IMR-90 (cell line): Measurements from ENCODE around the gene EEF1AKMT2.

ENCODE experiments used
- CTCF ChIP-seq: conservative IDR thresholded peaks from 2 replicates; pipeline ENCODE4 v1.5.1; 2012; ENCODE audit warnings: mild to moderate bottlenecking, low read depth, low read length, improper control_type of control experiment
- ELK1 ChIP-seq: fragments of 150-350 bp; IDR thresholded peaks from 2 replicates; pipeline ENCODE4 v1.6.1; 2016; ENCODE audit warnings: low read depth, mild to moderate bottlenecking, low read length, moderate library complexity, borderline replicate concordance
- FOS ChIP-seq: fragments of 150-350 bp; IDR thresholded peaks from 2 replicates; pipeline ENCODE4 v1.6.1; 2016; ENCODE audit warnings: low read depth, low read length
- MAZ ChIP-seq: IDR thresholded peaks from 2 replicates; pipeline ENCODE4 v1.6.1; 2012; ENCODE audit warnings: low read depth, mild to moderate bottlenecking, low read length, improper control_type of control experiment, moderate library complexity, borderline replicate concordance
- MXI1 ChIP-seq: IDR thresholded peaks from 2 replicates; pipeline ENCODE4 v1.6.1; 2012; ENCODE audit warnings: low read depth, mild to moderate bottlenecking, low read length, moderate library complexity, borderline replicate concordance
- POLR2A ChIP-seq: IDR thresholded peaks from 2 replicates; pipeline ENCODE4 v1.6.1; 2012; ENCODE audit warnings: mild to moderate bottlenecking, low read depth, low read length
- RAD21 ChIP-seq: IDR thresholded peaks from 2 replicates; pipeline ENCODE4 v1.6.1; 2012; ENCODE audit warnings: low read length, improper control_type of control experiment
- RFX5 ChIP-seq: IDR thresholded peaks from 2 replicates; pipeline ENCODE4 v1.8.0; 2012; ENCODE audit warnings: low read depth, mild to moderate bottlenecking, low read length, moderate library complexity
- USF2 ChIP-seq: fragments of 150-350 bp; IDR thresholded peaks from 2 replicates; pipeline ENCODE4 v1.6.1; 2017; ENCODE audit warnings: mild to moderate bottlenecking, antibody characterized with exemption, low read length, low read depth

GRCh38 chr10:124721330-124722045, 70.2 kb downstream of the EEF1AKMT2 start:
- TF ChIP-seq CTCF: no peak
- TF ChIP-seq POLR2A: no peak
- TF ChIP-seq MXI1: no peak
- no peak for TF ChIP-seq USF2
- no peak for TF ChIP-seq RFX5
- TF ChIP-seq ELK1: no peak
- TF ChIP-seq FOS: no peak
- TF ChIP-seq MAZ: no peak
- TF ChIP-seq RAD21: no peak
